ENCODE data around the gene STAT5A.

The STAT5A gene

DNA sequence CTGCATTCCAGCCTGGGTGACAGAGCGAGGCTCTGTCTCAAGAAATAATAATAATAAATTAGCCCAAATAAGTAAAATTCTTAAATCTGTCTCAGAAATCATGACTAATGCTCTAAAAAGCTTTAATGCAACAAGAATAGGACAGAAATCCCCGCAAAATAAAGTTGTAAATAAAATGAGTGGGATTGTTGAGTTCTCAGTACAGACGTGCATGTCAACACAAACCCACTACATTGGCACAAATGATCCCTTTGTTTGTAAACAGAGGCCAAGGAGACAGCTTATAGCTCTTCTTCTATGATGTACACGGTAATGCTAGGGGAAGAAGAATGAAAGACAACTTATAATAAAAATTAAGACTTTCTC is 18.1 kb upstream of the STAT5A start:
- no peak for FAIRE-seq

DNA sequence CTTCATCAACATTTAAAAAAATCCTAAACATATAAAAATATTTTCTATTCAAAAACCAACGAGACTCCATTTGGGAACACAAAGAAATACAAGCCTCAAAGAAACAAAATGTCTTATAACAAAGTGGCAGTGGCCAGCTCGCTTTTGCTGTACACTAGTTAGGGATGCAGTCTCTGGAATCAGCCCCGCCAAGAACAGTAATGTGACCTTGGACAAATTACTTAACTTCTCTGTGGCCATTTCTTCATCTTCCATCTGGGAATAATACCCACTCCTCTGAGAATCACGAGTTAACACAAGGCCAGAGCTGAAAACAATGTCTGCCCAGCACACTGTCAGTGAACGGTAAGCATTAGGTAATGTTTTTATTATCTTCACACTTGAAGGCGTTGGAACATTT is 17.7 kb upstream of the STAT5A start:
- FAIRE-seq = no peak

- no peak for FAIRE-seq
Observed at GRCh38 chr17:42271006-42271778, 17.1 kb upstream of the STAT5A start.

GRCh38 chr17:42271779-42272035 is 16.6 kb upstream of the STAT5A start:
- no peak for FAIRE-seq

DNA sequence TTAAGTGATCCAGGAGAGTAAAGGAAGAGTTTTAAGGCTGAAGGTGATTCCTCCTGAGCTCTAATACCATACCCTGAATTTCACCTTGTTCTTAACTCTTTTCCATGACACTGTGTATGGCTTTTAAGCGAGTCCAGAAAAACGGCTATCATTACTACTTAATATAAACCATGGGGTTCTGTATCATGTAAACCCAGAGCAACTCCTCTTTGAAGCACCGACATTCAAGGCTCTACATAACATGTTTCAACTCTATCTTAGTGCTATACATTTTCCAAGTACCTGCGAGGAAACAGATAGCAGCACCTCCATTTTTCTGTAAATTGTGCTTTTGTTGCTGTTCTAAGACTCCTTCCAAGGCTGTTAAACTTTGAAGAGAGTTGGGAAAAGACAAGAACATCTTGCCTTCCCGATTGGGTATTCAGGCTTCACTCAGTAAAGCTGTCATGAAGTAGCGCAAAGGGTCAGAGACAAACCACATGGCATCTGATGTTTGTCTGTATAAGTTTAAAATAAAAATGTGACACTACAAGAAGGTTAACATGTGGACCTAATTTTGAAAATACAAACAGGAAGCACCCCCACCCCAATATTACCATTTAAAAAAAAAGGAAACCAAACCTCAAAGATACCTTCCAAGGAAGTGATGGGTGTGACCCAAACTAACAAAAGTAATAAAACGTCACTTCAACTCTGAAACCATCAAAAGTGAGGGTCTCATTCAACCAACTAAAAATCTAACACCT is 16.0 kb upstream of the STAT5A start:
- FAIRE-seq = no peak

DNA sequence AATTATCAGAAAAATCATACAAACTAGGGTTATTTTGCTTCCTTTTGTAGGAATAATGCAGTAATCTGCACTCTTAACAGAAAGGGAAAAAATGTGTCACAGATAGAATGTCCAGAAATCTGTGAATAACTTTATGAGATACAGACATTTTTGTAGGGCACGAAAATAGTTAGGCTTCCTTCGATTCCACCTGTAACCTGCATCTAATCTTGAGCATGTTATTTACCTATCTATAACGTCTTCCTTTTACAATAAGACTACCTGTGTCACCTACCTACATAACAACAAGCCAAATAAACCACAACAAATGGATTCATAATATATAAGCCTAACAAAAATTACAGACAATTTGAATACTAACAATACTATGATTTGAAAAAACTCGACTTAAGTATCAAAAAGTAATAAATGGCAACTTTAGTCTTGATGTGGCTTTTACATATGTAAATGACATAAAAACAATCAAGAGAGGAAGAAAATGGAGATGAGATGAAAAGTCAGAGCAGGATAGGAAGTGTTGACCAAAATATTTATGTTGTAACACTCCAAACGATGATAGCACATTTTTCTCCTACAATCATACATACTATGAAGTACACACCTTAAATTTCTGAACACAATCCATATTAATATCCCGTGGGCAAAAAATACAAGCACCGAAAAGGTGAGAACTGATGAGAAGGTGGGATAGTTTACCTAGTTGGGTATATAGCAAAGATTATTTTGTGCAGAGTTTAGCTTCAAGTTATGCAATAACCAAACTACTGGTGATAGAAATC is 14.6 kb upstream of the STAT5A start:
- no peak for FAIRE-seq

GRCh38 chr17:42274253-42274542 is 14.1 kb upstream of the STAT5A start:
- no peak for FAIRE-seq

DNA sequence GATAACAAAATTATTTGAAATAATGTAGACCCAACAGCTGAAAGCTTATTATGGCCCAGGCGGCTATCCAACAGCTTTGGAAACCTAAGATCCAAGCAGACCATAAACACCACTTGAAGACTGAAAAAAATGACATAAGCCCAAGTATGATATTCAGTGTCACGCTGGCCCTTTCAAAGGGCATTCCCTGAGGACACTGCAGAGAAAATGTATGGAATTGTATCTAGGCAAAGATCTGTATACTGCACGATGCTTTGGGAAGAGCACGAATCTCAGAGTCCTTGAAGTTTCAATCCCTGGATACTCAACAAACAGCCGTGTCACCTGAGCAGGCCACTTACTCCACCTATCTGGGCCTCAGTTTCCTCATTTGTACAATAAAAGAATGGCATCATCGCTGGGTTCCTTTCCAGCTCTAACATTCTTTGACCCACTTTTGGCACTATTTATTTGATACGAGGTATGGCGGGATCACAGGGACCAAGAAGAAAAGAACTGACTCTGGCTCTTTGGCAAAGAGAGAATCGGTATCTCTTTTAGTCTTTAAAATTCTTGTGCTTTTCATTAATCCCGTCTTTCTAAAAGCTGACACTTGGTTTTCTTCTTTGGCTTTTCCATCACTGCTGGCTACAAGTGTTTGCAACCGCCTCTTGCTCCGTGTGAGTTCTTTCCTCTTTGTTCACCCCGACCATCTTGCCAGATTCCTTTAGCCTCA is 13.3 kb upstream of the STAT5A start:
- no peak for FAIRE-seq

- FAIRE-seq = no peak
Observed at GRCh38 chr17:42275527-42276358, 12.6 kb upstream of the STAT5A start.

DNA sequence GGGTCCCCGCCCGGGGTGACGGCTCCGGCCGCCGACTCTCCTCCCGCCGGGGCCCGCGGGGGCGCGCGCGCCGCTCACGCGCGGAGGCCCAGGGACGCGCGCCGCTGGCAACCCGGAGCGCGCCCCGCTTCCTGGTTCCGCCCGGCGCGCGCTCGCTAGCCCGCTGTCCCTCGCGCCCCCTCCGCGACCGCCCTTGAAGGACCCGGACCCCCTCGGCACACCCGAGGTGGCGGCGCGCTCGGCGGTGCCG is 12.0 kb upstream of the STAT5A start, which contains the start of gene STAT5B:
Gene STAT5B (minus strand): TSS at position 33 of the 250 bp plus-strand sequence. CDS start 44,264 bp downstream, outside the sequence.
- no peak for FAIRE-seq

DNA sequence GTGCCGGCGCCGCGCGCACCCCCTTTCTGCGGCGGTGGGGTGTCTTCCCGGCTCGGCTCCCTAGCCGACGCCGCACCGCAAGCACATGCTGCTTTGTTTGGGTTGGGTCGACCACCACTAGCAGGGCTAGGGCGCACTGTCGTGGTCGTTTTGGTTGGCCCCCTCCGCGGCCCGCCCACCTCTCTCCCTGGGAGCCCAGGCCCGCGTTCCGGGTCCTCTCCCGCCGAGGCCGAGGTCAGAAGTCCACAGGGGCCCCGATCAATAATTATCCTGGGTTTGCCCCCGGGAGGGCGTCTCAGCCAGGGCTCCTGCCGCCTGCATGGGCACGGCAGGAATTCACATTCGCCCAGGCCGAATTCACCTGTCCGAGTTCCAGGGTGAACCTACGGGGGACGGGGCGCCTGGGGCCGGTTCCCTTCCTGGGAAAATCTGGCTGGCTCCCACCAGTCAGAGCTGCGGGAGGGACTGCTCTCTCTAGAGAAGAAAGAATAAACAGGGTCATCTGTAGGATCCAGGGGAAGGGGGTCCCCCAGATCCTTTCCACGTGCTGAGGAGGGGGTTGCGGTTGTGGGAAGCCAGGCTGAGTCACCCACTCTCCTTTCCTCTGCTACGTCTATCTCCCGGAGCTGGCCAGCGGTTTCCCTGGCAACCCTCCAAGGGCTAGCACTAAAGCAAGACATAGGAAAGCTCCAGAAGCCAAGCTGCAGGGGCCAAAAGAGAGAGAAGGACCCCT is 11.5 kb upstream of the STAT5A start:
- no peak for FAIRE-seq

DNA sequence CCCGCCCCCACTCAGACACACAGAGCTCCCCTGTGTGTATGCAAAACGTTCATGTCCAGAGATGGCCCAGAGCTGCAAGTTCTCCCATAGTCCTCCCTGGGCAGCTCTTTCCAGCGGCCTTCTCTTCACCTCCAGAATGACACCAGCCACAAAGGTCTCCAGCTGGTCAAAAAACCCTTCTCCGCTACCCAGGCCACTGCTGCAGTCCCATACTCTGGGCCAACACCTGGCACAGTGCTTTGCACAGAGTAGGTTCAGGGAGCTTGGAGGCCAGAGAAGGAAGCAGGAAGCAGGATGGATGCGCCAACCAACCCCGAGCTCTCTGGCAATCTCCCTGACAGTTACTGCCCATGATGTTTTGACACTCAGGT is 11.0 kb upstream of the STAT5A start:
- FAIRE-seq = no peak

DNA sequence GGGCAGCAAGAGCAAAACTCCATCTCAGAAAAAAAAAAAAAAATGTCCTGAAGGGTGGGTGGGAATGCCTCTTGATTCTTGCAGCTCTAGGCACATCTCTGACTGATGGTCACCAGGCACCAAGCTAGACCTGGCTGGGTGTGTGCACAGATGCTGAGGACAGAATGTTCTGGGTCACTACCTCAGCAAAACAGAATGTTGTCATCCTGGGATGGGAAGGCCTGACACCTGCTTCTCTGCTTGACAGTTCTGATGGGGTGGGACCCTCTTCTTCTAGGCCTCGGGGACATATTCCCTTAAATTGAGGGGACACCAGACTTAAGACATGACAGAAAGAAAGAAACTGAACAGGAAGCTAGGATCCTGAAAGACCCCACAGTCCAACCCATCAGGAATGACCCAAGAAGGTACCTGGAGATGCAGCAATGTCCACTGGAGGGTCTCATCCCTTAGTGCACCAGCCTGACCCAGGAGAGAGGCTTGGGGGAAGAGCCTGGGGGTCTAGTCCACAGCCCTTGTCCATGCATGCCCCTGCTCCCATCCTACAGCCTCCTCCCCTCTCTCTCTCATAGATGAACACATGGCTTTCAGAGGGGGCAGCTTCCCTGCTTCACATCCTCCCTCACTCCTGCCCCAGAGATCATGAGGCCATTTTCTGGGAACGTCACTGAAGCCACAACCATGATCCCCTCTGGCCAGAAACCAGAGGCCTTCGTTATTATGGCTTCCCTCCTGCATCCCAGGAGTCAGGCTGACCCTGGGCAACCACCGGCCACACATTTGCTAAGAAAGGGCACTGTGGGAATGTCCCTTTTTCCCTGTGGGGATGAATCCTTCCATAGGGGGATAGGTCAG is 8.3 kb upstream of the STAT5A start:
- no peak for FAIRE-seq

DNA sequence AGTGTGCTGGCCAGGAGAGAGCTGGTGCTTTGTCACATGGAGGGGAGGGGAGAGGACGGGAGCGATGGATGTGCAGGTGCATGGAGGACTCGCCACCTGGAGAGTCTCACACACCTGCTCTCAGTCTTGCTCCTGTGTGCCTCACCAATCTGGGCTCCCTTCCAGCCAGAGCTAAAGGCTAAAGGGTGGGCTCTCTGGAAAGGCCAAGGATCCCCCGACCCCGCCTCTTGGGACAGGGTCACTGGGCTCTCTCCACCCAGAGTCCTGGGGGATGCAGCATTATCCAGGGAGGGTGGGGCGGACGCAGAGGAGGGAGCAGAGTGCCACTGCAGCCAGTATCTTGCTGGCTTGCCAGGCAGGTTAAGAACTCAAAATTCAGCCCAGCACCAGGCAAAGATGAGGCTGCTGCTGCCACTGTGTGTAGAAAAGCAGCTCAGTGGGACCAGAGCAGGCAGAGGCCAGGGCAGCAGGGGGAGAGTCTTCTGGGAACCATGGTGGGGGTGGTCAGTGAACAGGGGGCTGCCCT is 6.7 kb upstream of the STAT5A start:
- no peak for FAIRE-seq

- FAIRE-seq = no peak
Observed at GRCh38 chr17:42282478-42283080, 5.7 kb upstream of the STAT5A start.

DNA sequence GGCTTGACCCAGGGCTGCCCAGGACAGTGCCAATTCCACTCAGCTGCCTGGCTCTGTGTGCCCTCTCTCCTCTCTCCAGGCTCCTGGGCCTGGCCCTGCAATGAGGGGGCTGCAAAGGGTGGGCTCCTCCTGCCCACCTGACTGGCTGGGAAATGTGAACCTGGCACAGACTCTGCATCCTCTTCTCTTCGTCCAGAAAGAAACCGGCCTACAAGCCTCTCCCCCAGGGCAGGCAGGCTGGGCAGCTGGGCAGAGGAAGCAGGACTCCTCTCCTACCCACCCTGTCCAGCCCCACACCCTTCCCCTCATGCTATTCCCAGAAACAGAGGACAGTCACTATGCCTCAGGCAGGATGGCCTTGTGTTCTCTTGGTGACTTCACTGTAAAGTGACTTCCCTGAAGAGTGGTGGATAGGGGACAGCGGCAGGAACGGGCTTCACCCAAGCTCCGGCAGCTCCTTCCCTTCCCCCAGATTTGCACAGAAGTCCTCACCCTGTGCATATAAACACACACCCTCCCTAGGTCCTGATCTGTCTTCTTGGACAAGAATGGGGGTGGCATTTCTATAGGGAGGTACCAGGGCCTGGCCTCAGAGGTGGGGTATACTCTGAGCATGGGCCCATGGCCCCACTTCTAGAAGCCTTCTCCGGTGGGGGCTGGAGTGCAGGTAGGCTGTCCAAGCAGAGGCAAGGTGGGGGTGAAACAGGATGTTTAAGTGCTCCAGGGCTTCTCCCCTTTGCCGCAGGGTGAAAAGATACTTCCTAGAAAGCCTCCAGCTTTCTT is 4.9 kb upstream of the STAT5A start:
- FAIRE-seq = no peak

DNA sequence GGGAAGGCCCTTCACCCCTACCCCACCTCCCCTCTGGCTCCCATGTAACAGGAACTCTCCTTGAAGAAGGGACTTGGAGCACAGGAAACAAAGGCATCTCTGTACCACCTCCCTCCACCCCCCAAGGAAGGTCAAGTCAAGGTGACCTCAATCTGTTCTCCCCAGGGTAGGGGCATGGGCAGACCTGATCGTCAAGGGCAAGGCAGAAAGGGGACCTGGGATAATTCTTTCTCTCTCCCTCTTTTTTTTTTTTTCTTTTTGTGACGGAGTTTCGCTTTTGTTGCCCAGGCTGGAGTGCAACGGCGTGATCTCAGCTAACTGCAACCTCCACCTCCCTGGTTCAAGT is 4.3 kb upstream of the STAT5A start:
- no peak for FAIRE-seq

GRCh38 chr17:42284566-42284965 is 3.7 kb upstream of the STAT5A start:
- FAIRE-seq = no peak

DNA sequence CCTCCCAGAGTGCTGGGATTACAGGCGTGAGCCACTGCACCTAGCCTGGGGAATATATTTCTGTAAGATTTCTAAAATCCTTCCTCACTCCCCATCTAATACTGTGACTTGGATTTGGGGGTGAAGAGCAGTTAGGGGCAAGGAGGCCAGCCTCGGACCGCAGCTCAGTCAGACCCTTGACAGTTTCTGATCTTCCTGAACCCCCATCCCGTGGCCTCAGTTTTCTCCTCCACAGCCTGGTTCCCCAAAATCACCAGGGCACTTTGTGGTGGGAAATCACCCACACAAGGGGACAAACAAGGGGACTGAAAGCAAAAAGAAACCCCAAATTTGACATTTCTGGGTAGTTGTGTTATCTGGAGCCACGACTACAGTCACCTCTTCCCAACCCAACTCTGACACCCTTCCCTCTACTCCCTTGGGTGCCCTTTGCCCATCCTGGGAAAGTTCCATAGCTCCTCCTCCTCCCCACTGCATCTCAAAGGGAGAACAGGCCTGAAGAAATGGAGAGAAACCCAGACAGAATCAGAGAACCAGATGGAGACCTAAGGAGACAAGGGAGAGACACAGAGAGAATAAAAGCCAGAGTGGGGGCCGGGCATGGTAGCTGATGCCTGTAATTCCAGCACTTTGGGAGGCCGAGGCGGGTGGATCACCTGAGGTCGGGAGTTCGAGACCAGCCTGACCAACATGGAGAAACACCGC is 2.8 kb upstream of the STAT5A start:
- no peak for FAIRE-seq

All from endometrium (tissue), 2 donors.